GM19025 (cell line): ENCODE results near the gene GSTM4.

Source experiments
- ATAC-seq: cut with Tn5 transposase; IDR thresholded peaks from one replicate; pipeline ENCODE4 v1.9.1; 2021; ENCODE audit warnings: mild to moderate bottlenecking, low read depth, moderate library complexity; ENCODE audit not compliant: unreplicated experiment

GSTM4 gene

DNA sequence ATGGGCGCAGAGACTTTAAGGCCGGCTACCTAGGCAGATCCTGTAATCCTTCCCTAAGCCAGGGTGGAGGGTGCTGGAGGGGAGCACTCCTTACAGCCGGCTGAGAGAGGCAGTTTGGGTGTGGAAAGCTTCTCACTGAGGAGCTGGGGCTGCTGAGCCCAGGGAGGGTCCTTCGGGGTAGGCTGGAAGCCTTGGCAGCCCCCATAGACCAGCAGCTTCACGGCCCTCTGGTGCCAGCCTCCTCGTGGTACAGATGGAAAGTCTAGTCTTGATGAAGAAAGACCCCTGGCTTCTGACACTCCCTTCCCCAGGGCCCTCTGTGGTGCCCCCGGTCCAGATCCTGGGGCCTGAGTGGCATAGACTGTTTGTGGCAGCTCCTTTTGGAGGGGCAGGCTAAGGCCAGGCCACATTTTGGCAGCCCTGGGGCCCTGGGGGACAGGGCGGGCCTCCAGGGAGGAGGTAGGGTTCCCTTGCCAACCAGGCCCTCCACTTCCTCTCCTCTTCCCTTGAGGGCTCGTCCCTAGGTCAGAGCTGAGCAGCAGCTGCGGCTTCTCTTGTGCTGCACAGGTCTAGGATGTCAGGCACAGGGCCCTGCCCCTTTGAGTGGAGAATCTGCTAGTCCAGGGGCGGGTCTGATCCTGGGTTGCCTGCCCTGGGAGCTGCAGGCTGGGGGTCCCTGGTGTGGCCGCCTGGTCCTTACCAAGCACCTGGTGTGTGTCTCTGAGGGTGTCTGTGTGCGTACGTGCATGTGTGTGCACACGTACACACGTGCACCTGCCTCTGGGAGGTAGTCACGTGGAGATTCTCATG lies 31.5 kb upstream of the GSTM4 start:
- no peak for ATAC-seq

DNA sequence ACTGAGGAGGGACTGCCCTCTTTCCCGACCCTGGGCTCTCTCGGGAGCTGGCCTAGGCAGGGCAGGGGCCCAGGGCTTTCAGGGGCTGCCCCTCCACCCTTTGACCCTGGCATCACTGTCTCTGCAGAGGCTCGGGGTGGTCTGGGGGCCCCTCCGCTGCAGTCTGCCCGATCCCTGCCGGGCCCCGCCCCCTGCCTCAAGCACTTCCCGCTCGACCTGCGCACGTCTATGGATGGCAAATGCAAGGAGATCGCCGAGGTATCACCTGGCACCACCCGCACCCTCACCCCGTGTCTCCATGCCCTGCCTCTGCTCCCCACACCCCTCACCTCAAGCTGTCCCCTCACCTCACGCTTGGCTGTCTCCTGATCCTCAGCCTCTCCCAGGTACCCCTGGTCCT lies 30.7 kb upstream of the GSTM4 start:
- no peak for ATAC-seq

DNA sequence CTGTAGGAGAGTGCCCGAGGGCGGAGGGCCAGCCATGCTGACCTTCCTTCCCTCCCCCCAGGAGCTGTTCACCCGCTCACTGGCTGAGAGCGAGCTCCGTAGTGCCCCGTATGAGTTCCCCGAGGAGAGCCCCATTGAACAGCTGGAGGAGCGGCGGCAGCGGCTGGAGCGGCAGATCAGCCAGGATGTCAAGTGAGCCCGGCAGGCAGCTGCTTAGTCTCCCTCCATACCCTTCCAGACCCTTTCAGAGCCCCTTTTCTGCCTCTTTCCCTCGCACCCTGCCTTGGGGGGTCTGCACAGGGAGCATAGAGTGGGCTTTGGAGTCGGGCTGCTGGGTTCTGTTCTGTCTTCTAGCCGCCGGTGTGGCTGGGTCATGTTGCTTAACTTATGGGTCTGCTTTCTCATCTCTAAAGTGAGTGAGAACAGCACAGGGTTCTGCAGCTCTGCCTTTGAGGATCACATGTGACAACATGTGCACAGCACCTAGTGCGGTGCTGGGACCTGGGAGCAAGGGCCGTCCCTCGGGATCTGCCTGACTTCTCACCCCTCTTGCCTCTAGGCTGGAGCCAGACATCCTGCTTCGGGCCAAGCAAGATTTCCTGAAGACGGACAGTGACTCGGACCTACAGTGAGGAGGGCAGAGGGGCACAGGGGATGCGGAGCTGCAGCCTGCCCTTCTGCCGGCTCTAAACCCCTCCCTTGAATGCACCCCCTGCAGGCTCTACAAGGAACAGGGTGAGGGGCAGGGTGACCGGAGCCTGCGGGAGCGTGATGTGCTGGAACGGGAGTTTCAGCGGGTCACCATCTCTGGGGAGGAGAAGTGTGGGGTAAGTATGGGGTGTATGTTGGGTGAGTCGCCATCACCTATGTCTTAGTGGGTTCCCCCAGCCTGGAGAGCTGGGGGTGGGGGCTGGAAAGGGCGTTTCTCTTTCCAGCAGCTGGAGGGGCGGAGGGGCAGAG lies 30.0 kb upstream of the GSTM4 start:
- ATAC-seq: no peak

DNA sequence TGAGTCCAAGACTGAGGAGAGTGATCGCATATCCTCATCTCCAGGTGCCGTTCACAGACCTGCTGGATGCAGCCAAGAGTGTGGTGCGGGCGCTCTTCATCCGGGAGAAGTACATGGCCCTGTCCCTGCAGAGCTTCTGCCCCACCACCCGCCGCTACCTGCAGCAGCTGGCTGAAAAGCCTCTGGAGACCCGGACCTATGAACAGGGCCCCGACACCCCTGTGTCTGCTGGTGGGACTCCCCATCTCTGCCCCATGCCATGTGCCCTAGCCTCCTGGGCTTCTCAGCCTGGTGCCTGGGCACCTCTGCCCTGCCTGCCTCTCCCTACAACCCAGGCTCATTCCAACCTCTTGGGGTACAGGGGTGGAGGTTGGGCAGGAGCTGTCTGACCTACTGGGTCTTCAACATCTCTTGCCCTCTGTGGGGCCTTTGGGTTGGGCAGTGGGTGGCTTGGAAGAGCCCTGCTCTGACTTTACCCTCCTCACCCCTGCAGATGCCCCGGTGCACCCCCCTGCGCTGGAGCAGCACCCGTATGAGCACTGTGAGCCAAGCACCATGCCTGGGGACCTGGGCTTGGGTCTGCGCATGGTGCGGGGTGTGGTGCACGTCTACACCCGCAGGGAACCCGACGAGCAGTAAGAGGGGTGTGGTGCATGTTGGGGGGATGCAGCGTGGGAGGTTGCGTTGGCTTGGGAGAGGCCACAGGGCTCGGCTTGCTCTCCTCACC lies 29.1 kb upstream of the GSTM4 start:
- no peak for ATAC-seq

DNA sequence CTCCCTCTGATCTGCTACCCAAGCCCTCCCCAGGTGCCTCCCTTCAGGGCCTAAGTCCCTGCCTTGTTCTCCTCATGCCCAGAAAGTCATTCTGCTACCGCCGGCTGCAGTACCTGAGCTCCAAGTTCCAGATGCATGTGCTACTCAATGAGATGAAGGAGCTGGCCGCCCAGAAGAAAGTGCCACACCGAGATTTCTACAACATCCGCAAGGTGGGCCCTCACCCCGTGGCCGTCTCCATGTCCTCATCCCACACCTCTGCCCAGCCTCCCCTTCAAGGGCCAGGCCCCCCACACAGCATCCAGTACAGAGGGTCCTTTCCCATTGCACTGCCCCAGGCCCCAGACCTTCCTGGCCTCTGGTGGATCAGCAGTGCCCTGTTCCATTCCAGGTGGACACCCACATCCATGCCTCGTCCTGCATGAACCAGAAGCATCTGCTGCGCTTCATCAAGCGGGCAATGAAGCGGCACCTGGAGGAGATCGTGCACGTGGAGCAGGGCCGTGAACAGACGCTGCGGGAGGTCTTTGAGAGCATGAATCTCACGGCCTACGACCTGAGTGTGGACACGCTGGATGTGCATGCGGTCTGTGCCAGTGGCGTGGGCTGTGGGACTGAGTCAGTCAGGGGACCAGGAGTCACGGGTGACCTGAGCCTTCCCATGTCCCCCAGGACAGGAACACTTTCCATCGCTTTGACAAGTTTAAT lies 28.1 kb upstream of the GSTM4 start:
- ATAC-seq: no peak

DNA sequence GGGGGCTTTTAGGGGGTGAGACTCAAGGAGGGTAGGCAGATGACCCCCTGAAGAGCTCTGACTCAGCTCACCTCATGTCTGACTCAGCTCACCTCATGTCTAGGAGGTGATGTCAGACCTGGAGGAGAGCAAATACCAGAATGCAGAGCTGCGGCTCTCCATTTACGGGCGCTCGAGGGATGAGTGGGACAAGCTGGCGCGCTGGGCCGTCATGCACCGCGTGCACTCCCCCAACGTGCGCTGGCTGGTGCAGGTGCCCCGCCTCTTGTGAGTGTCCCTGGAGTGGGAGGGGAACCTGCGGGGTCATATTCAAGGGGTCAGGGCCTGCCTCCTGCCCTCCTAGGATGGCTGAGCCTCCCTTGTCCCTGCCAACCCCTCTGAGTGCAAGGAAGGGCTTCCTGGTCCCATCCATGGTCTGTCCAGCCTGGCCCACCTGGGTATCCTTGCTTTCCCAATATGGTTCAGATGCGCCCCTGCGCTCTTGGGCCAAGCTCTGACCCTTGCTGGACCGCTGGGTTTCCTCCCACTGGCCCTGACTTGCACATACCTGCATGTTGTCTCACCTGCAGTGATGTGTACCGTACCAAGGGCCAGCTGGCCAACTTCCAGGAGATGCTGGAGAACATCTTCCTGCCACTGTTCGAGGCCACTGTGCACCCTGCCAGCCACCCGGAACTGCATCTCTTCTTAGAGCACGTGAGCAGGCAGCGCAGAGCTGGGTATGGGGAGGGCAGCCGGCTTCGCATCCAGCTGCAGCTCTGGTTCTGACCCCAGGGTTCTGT lies 27.2 kb upstream of the GSTM4 start:
- no peak for ATAC-seq

DNA sequence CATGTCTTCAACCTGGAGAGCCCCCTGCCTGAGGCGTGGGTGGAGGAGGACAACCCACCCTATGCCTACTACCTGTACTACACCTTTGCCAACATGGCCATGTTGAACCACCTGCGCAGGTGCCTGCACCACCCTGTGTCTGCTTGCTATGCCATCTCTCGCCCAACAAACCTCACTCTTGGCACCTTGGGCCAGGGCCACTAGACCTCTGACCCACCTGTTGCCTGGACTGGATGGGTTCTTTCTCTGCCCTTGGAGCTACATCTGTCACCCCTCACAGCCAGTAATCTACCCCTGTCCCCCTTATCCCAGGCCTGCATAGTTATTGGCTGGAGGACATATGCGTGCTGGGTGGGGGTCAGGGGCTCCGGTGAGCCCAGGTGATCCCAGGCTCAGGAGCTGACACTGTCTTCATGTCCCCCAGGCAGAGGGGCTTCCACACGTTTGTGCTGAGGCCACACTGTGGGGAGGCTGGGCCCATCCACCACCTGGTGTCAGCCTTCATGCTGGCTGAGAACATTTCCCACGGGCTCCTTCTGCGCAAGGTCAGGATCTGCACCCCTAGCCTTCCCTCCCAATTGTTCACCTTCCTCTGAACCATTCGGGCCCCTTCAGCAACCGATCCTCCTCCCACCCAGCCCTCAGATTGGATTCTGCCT lies 26.4 kb upstream of the GSTM4 start:
- no peak for ATAC-seq

DNA sequence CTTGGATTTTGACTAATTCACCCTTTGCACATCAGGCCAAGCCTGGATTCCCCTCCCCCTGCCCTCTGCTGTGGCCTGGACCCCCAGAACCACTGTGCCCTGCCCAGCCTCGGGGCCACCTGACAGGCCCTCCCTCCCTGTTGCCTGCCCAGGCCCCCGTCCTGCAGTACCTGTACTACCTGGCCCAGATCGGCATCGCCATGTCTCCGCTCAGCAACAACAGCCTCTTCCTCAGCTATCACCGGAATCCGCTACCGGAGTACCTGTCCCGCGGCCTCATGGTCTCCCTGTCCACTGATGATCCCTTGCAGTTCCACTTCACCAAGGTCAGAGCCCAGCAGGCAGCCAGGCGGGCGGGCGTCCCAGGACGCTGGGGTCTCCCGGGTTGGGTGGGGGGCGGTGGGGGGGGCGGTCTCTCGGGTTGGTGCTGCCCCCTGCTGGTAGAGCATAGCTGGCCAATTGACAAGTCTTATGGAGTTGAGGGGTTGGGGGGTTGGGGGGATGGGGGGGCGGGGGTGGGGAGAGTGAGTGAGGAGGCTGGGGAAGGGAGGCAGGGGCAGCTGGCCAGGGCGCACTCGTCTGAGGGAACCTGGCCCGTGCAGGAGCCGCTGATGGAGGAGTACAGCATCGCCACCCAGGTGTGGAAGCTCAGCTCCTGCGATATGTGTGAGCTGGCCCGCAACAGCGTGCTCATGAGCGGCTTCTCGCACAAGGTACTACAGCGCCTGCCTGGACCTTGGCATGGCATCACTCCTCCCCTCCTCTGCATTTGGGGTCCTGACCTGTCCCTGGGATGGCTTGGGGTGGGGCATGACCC lies 25.6 kb upstream of the GSTM4 start:
- no peak for ATAC-seq

DNA sequence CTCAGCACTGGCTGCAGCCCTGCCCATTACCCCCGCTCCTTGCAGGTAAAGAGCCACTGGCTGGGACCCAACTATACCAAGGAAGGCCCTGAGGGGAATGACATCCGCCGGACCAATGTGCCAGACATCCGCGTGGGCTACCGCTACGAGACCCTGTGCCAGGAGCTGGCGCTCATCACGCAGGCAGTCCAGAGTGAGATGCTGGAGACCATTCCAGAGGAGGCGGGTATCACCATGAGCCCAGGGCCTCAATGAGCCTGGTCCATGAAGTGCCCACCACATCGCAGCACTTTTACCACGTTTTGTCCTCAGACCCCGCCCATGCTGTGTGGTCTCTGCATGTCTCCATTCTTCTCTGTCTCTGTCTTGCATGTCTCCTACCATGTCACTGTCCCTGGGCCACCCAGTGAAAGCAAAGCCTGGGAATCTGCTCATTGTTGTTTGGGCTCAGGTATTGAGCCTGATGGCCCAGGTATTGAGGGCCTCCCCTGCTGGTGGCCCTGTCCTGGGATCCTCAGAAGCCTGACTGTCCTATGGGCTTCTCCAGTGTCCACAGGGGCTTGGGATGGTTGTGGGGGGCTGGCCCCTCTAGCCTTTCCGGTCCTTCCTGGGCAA lies 24.9 kb upstream of the GSTM4 start:
- no peak for ATAC-seq

DNA sequence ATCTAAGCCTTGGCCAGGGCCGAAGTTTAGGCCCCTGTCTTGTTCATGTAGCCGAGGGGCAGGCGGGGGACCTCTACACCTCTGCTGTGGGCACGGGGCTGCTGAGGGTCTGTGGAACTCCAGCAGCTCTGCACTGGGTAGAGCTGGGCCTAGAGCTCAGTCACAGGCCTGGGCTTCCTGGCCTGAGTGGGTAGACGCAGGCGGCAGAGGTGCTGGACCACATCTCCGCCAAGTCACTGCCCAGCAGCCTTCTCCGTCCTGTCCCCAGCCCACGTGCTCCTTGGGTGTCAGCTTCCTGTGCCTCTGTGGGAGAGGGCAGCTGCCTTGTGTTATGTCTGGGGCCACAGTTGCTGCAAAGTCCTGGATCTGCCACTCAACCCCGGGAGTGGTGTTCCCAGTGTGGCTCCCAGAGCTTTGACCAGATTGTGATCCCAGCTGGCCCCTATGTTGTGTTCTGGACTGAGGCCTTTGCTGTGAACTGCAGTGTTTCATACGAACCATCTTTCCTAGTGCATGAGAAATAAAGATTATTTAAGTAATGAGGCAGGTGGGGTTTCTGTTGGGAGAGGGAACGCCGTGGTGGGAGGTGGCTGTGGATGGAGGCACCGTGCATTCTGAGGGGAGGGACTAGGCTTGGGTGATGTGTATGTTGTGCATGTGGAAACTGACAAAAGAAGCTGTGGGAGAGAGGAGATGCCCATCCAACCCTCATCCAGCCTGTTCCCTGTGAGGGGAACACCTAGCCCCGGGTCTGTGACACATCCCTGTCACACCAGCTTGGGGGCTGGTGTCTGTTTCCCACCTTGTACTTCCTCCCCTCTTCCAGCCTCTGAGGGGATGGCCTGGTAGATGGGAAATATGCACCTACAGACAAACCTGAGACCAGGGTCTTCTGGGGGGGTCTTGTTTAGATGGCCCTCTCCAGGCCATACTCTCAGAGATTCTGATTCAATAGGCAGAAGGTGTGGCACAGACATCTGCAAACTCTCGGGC lies 24.1 kb upstream of the GSTM4 start:
- no peak for ATAC-seq

DNA sequence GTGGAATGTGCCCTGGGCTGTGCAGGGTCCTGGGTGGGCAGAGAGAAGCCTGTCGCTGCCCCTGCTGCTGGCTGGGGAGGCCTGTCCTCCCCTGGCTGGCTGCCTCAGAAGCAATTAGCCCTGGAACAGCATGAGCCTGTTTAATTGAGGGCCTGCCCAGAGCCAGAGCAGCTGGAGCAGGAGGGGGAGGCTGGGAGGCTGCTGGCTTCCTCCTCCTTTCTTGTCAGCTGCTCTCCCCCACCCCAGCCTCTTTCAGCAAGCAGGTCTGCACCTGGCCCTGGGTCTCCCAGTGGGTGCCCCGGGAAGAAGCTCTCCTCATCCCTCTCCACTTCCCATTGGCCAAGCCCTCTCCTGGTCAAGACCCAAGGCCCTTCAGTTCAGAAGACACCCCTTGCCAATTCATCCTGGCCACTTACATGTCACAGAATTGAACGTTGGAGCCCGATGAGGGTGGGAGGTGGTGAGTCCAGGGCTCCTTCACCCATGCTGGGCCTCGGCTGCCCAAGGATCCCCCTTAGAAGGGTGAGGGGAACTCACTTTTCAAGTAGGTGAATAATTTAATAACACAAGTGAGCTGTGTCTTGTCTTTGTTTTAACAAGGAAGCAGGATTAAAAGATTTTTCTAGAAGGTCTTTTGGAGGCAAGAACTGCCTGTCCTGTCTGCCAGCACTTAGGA lies 23.1 kb upstream of the GSTM4 start:
- no peak for ATAC-seq

DNA sequence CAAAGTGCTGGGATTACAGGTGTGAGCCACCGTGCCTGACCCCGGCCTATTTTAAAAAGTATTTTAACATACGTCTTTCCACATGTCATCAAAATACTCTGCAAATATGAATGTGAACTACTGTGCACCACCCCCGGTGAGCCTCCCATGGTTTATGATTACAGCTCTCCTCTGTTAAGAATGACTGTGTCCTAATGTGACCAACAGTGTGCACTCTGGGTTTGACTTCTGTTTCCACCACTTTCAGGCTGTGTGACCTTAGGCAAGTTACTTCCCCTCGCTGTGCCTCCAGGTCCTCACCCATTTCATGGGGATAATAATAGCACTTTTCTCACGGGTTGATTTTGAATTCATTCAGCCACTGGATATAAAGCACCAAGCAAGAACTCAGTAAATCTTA lies 21.6 kb upstream of the GSTM4 start:
- ATAC-seq: no peak

DNA sequence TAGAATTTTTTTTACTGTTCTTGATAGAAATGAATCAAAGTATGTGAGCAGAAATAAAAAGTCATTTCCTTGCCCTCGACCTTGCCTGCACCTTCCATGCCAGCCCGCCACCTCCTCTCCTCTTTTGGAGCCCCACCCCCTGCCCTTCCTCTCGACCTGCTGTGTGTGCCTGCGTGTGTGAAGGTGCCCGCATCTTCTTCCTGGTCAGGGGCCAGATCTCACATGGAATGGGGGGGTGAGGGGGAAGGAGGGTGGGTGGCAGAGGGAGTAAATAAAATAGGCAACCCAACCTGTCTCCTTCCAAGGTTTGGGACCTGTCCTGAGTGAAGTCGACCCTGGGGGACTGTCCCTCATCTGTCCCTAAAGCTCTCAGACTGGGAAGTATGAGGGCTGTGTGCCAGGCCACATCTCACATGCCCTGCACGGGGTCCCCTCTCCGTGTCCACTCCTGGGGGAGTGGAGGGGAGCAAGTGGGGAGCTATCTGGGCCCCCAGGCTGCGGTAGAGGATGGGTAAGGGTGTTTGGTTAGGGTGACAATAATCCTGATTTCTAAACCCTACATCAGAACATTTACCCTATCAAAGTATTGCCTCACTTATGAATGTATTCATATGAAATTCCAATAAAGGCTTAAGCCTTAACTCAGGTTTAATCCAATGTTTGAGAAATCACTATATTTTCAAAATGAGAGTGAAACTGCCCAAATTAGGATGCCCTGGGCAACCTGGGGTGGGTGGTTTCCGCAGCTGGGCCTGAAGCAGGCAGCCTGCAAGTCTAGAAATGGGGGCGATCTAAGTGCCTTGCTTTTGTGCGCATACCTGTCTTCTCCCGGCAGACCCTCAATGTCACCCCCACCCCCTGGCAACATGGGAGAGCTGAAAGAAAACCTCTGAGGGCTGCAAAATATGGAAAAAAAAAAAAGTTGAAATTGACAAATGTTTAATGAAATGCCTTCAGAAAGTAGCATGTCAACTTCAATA lies 20.8 kb upstream of the GSTM4 start:
- ATAC-seq: no peak

DNA sequence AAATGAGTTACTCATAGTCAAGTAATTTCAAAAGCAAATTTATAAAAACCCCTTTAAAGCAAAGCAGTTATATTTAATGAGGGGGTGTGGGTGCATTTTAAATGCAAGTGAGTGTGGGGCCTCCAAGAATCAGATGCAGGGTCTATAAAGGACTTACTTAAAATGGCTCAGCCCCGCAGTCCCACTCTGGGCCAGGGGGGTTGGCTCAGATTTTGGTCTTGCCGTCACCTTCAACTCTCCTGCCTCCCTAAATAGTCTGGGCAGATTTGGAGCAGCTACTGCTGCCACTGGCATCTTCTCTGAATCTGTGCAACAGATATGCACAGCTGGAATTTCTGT lies 20.1 kb upstream of the GSTM4 start:
- ATAC-seq: no peak
